GM19023 (cell line): Measurements from ENCODE around the gene TNS3.

Experiments used
- ATAC-seq: cut with Tn5 transposase; IDR thresholded peaks from one replicate; pipeline ENCODE4 v1.9.1; 2021; ENCODE audit warnings: mild to moderate bottlenecking, moderate library complexity; ENCODE audit not compliant: unreplicated experiment

The TNS3 gene

DNA sequence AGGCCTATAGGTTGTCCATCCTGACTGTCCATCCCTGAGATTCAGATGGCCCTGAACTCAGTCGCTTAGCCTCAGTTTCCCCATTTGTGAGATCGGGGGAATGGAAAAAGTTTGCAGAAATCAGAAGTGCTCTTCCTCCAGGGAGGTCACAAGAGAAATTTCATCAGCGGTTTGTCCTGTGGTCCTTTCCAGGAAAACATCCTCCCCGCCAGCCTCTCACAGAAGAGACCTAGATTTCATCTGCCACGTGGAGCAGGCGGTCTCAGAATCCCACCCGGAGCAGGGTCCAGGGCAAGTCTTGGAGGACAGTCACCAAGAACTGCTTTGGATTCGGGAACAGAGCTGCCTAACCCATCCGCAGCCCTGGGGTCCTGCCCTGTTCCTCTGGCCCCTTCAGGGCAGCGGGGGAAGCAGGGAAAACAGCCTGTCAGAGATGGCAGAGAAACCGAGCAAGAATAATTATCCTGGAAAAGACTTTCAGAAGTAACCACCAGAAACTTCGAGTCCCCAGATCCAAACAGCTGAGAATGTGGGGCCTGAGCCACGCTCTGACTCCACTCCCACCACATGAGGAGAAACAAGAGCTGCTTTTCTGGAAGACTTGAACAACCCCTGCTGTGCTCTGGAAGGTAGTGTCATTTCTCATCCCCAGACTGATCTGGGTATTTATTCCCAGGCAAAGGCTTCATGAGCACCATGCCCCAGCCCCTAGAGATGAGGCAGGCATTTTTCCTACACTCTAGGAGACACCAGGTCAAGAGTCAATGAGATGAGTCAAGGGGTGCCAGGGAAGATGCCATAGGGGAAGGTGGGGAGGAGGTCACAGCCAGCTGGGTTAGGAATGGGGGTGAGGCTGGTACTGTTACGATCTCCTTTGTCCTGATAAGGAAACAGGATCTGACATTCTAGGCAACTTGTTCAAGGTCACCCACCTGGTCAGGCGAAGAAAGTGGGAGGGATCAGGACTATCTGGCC is 1.1 kb upstream of the TNS3 start:
- no peak for ATAC-seq

DNA sequence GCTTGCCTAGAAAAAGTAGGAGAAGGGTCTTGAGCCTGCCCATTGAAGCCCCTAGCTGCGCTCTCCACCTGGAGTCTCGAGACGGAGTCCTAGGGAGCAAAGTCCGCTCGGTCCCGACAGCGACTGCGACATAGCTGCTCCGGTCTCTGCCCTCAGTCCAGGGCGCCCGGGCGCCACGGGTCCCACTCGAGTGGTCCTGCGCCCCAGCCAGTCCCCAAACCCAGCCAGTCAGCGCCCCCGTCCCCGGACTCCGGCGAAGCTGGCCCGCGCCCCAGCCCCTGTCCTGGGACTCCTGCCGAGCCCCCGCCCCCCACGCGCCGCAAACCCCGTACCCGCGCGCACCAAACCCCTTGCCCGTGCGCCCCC is 490 bp downstream of the TNS3 start:
- no peak for ATAC-seq

DNA sequence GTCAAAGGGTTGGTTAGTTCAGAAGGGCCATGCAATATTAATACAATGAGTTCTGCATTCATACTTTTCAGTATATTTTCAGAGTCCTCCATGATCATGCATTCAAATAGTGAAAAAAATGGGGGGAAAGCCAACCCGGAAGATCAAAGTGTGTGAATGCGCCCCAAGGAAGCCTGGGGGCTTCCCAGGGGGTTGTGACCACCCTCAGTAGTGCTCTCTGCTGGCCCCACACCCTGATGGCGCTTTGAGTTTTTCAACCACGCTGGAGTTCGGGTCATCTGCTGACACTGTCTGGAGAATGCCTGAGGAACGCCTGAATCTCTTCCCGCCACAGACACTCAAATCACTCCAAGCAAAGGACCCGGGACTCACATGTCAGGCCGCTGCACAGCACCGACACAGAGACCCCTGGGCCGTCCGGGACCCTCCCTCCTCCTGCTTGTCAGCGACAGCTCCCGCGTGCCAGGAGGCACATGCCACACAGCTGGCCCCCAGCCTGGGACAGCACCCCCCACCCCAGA is 1.0 kb downstream of the TNS3 start:
- ATAC-seq: no peak

DNA sequence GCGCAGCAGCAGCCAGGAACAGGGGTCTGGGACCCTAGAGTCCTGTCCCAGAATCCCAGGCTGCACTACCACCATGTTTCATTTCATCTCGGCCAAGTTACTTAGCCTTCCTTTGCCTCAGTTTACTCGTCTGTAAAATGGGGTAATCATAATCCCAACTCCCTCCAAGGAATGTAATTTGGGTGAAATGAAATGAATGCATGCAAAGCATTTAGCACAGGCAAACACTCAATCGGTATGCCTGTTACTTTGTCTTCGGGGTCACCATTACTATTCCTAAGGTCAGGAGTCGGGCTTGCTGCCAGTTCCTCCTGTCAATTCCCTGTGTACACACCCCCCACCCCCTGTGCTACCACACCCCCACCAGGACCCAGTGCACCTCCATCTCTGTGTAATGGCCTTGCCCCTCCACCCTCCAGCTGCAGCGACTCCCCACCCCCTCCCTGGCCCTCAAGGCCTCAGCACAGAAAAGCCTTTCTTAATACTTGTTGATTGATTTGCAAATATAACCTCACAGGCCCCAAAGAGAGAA is 1.7 kb downstream of the TNS3 start:
- no peak for ATAC-seq

DNA sequence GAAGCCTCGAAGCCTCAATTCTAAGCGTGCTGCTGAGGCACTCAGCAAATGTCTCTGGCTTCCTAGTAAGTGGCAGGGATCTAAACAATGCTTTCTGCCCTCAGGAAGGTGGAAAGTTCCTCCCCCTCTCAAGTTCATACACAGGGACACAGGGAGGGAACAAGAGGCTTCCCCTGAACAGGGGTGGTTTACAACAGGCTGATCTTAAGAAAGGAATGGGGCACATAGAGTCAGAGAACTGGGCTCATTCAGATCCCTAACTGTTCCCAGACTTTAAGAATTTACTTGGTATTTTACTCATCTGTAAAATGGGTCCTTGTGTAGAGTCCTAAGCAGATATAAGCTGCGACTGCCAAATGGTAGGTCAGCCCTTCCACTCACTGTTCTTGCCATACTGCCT is 2.5 kb downstream of the TNS3 start:
- ATAC-seq: no peak

DNA sequence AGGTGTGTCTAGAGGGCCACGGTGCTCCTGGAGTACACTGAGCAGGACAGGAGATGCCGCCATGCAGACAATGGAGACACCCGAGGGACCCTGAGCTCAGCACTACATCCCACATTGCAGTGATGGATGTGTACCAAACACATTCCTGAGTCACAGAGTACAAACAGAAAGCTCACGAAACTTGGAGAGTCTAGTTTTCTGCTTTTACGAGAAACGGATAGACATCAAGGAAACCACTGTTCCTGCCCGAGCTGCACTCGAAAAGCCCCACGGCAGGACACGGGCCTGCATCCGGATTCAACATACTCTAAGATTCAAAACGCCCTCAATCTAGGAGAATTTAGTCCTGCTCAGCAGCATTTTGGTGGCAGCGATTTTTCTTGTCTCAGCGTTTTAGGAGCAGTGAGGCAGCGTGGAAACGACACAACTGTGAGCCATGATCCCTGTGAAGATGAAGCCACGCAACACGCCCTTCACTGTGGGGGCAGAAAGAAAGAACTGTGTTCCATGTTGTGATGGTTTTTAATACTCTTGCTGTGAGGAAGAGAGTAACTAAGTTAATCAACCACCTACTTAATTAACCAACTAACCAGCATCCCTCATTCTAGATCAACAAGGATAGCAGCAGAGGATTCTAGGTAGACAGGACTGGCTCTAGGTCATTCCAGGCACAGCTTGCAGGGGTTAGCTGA is 3.2 kb downstream of the TNS3 start:
- ATAC-seq: no peak

DNA sequence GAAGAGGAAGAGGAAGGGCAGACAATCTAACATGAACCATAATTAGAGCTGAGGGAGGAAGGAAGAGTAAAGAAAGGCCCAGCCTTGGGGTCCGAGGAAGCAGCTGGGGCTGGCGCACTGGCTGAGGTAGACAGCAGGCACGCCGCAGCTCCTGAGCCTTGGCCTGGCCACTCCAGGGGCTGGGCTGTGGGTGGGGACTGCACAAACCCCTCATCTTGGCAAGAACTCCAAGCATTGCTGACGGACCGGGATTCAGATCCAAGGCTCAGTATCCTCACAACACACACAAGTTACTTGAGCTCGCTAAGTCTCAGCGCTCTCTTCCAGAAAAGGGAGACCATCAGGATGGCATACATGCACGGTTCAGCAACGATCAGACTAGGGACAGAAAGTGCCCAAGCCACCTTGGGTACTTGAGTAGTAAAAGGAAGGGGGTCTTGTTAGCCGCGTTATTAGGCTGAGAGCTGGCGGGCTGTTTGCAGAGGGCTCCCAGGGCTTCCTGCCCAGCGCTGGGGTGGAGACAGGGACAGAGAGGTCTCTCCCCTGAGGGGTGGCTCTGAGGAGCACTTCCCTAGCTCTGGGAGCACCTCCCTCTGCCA is 4.5 kb downstream of the TNS3 start:
- no peak for ATAC-seq

DNA sequence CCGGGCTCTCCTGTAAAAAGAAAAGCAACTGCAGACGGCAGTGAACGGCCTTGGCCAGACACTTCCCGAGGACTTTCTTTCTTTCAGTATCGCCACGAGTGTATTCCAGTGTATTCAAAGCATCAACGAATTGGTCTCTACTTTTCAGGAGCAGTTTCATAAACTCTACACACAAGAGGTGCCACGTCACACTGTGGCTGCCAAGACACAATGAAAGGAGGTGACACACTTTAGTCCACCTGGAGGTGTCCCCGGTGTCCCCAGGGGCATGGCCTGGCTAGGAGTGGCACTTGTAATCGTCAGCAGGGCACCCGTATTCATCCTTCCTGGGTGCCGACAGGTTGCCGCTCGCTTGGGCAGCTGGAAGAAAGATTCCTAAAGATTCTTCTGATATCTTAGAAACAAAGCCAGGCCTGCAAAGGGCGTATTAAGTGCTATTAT is 5.0 kb downstream of the TNS3 start:
- no peak for ATAC-seq

DNA sequence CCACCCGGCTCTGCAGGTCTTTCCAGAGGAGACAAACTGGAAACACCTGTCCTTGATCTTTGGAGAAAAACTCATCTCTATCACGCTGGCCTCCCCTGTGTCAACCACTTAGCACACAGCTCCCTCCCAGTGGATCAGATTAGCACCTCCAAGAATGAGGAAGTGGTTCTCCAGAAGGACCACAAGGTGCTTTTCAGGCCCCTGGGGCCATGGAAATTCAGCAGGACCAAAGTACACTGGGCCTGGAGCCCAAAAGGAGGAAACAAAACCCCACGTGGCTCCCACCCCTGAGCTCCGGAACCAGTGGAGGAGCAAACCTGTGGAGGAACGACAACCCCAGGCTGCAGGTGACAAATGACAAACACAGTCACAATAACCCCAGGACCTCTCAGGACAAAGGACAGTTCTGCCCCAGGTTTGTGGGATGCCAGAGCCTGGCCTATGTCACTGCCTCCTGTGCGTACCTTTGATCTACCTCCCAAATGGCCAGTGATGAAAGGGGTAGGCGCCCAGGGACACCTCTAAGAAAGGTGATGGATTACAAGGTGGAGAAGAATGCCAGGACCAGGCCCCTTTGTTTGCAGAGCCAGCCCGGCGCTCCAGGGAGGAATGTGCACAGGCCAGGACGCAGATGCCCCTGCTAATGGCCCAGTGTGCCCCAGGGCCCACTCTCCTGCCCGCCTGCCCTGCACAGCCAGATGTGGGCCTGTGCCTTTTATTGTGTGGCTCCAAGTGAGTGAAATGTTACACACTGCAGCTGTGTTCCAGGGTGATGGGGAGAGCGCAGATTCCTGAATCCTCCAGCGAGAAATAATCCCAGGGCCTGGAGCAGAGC is 5.7 kb downstream of the TNS3 start:
- no peak for ATAC-seq

DNA sequence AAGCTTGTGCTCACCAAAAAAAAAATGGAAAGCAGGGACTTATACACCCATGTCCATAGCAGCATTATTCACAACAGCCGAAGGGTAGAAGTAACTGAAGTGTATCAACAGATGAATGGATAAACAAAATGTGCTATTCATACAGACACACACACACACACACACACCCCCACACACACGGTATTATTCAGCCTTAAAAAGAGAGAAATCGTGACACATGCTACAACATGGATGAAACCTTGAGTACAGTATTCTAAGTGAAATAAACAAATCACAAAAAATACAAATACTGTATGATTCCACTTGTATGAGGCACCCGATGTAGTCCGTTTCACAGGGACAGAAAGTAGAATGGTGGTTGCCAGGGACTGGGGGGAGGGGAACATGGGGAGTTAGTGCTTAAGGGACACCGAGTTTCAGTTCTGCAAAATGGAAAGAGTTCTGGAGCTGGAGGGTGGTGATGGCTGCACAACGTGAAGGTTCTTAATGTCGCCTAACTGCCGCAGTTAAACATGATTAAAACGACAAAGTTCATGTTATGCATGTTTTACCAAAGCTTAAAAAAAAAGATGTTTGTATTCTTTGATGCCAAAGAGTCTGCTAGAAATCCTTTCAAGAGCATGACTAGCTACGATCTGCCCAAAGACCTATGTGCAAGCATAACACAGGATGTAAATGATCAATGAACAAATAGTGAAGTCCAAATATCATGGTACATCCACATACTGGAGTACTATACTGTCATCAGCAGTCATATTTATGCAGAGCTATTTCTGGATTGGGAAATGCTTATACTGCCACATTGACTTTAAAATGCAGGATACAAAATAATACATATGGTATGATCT is 7.2 kb downstream of the TNS3 start:
- ATAC-seq: peak; percentile 66

DNA sequence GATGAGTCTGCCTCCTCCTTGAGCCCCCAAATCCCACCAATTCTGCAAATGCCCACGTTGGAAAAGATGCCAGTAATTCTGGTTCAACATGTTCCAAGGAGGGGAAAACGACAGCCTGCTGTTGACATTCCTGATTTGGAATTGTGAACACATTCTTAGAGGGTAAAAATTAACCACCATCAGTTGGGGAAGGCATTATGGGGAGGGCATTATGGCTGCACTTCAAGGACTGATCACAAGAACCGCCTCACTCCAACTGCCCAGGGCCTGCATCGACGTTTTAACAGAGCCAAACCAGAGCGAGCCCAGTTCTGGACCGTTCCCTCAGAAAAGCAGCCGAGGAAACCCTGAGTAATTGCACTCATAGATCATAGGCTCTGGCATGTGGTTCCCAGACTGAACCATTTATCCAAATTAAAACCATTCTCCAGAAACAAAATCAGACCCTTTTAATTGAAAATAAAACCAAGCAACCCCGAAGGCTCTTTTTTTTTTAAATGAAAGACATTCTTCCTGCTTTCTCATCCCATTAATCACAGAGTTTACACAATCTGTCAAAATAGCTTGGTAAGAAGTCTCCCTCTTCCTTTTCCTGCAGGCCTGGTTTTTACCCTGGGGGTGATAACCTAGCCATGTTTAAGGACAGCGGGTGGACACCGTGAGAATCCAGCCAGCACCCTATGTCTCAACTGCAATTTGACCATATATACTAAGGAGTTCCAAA is 8.0 kb downstream of the TNS3 start:
- no peak for ATAC-seq

DNA sequence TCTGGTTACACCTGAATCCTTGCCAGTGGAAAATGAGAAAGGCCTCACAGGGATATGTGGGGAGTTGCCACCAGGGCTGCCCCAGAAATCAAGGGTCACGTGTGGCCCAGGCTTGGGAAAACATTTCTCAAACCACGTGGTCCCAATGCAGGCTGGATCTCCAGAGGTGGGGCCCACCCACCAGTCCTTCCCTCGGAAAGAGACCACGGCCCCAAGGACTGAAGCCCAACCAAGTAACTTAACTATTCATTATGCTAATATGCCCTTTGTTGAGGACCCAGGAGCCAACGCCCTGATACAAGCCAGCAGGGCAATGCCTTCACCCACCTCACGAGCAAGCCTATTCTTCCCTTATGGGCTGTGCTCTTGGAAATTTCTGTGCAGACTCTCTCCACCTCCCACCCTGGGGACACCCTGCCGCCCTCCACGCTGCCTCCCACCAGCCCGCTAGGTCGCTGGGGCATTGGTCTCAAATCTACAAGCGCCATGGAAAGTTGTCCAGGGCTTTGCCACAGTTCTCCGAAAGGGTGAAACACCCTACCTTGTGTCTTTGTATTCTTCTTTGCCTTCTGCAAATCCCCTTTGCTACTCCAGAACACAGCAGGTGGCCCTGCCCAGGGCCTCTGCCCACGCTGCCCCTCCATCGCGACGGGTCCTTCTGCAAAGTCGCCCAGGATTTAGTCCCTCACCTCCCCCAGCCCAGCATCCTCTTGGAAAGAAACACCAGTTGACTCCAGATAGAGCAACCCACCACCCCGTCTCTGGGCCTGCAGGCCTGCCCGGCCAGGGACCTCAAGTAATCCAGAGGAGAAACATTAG is 8.8 kb downstream of the TNS3 start:
- ATAC-seq: no peak

DNA sequence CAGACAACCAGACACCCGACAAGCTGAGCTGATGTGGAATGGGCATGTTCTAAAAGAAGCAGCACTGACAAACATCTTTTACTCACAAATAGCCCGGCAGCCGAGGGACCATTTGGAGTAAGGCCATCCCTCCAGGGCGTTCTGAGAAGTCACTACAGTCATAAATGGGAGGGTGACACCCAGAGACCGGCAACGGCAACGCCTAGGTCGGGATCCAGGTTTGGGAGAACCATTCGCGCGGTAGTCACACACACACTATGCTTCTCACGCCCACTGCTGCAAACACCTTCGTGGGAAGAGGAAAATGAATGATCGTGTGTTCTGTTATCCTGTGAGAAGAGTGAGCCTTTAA is 9.8 kb downstream of the TNS3 start:
- no peak for ATAC-seq

DNA sequence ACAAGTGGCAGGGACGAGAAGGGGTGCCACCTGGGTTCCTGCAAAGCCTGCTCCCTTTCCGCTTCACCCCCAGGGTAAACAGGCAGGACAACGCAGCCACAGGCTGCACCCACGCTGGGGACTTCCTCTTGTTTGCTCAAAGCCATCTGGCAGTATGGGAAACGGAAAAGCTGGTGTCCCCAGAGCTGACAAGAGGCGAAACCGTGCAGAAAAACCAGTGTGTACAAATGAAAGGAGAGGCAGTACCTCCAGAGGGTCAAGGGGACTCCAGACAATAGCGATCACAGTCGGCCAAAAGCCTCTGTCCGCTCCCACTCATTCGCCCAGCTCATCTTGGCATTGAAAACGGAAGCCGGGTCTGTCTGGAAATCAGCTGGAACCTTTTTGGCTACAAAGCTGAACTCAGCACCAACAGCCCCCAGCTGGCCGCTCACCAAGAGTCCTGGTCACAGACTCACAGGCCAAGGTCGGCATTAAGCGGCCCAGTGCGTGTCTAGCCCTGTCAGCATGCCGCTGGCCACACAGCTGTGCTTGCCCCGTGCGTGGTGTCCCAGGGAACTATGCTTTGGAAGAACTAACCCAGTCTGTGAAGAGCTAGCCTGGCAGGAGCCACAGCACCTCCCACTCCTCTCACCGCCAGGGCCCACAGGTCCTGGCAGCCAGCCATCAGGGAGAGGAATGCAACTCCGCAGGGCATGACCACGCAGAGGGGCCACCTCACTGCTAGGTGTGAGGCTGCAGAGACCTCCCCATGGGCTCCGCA is 10.4 kb downstream of the TNS3 start:
- no peak for ATAC-seq

DNA sequence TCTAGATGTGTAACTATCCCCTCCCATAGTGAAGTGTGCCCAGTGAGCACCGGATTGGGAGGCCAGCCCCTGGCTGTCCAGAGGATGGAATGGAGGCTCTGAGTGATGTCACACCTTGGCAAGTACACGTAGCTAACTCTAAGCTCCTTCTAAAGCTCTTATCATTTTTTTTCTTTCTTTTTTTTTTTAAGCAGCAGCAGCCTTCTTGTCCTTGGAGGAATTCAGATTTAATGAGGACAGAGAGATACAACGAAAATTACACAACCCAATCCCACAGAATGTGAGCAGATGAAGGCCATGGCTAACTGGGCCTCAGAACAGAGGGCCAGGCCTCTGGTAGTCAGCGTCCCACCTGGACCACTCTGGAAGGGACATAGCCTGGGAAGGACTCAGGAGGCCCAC is 11.3 kb downstream of the TNS3 start:
- ATAC-seq: no peak

DNA sequence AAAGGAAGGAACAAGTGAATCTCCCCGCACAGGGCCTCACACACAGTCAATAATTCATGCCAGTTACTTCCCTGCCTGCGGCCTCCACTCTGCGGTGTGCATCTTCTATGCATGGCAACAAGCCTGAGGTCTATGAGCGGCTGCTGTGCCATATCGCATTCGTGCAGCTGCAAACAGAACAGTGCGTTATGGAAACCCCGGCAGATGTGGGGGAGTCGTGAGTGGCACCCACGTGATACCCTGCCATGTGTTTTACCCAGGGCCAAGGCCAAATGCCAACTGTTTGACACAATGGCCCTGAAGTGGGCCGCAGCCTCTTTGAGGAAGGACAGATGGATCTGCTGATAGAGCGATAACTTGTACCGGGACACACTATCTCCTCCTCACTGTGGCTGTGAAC is 13.4 kb downstream of the TNS3 start:
- ATAC-seq: no peak

DNA sequence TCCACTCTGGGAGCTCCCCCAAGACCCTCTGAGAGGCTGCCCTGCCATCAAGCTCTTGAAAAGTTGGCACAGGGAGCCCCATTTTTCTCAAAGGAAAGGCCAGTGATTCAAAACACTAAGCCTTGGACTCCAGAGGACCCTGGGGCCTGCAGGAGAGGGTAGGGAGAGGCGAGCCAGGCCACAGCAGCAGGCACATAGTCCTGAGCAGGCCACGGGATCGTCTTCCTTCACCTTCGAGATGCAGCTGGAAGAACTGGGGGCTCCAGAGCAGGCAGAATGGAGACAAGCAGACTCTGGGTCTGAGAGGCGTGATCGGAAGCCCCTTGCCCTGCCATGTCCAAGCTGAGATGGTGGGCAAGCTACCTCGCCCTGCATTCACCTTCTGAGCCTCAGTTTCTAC is 13.9 kb downstream of the TNS3 start:
- ATAC-seq: no peak
